SH-SY5Y (cell line): Measurements from ENCODE around the gene CDC42SE1.

Source experiments
- GATA2 ChIP-seq: IDR thresholded peaks from 2 replicates; pipeline ENCODE4 v1.6.1; 2011; ENCODE audit warnings: mild to moderate bottlenecking, low read depth, low read length
- GATA3 ChIP-seq: IDR thresholded peaks from 2 replicates; pipeline ENCODE4 v1.6.1; 2011; ENCODE audit warnings: low read depth, mild to moderate bottlenecking, low read length, moderate library complexity

DNA sequence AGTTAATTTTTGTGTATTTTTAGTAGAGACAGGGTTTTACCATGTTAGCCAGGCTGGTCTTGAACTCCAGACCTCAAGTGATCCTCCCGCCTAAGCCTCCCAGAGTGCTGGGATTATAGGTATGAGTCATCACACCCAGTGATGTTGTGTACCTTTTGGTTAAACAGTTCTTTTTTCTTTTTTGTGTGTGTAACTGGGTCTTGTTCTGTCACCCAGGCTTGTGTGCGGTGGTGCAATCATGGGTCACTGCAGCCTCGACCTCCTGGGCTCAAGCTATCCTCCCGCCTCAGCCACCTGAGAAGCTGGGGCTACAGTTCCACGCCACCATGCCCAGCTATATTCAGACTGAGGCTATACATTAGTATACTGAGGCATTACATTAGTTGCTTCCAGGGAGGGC, 48.9 kb upstream of the CDC42SE1 start:
- no peak for TF ChIP-seq GATA3
- TF ChIP-seq GATA2: no peak
